Progenitor cell of endocrine pancreas (in vitro differentiated cells): ENCODE measurements around the gene MX2. TPM values are rescaled to one million over a fixed set of nuclear protein-coding genes. Genes with fewer than 3 reads are reported as not detected.
"Not testable (repeated sequence)": the region's sequence is repeated elsewhere in the genome, so short reads cannot be mapped to it uniquely, and the experiment has no call there.

ENCODE experiments used
- DNase-seq: peaks from one replicate; pipeline ENCODE4 v3.0.0; 2021; ENCODE audit warnings: low spot score; ENCODE audit not compliant: unreplicated experiment
- H3K27ac Mint-ChIP-seq: 2 replicates; pipeline ENCODE4 v1.8.0; 2021; ENCODE audit warnings: mild to moderate bottlenecking, moderate library complexity, mixed read lengths
- H3K27me3 Mint-ChIP-seq: 2 replicates; pipeline ENCODE4 v1.8.0; 2021; ENCODE audit warnings: mixed read lengths
- H3K36me3 Mint-ChIP-seq: 2 replicates; pipeline ENCODE4 v1.8.0; 2022; ENCODE audit warnings: mixed read lengths; ENCODE audit not compliant: insufficient read depth
- H3K4me1 Mint-ChIP-seq: 2 replicates; pipeline ENCODE4 v1.8.0; 2021; ENCODE audit warnings: low read depth, mixed read lengths
- H3K4me3 Mint-ChIP-seq: 2 replicates; pipeline ENCODE4 v1.8.0; 2021; ENCODE audit warnings: low read depth, mild to moderate bottlenecking, moderate library complexity, mixed read lengths
- H3K9me3 Mint-ChIP-seq: 2 replicates; pipeline ENCODE4 v1.8.0; 2021; ENCODE audit warnings: low read depth, mixed read lengths
- CTCF ChIP-seq: fragments of 200-600 bp; sonication (generic); IDR thresholded peaks from one replicate; pipeline ENCODE4 v1.5.0; 2021; ENCODE audit warnings: antibody characterized with exemption, mild to moderate bottlenecking; ENCODE audit not compliant: unreplicated experiment
- total RNA-seq: library from RNA; stranded (reverse); gene quantifications from 2 replicates; pipeline ENCODE4 v1.2.1, GENCODE V29; 2021

MX2 gene
- total RNA-seq, 1 donor from 2014 or later = 0.86 TPM

GRCh38 chr21:41359286-41359685, 2.5 kb upstream of the MX2 start:
- H3K4me1 Mint-ChIP-seq = no peaks in the 10 kb centered on the region
- no peak overlapping the region for H3K4me3 Mint-ChIP-seq
- no peaks in the 10 kb centered on the region for H3K36me3 Mint-ChIP-seq
- H3K9me3 Mint-ChIP-seq = no peaks in the 10 kb centered on the region
- TF ChIP-seq CTCF = peak; percentile 31
- no peak overlapping the region for H3K27ac Mint-ChIP-seq
- DNase-seq = no peak
- peaks cover 8% of the 10 kb centered on the region for H3K27me3 Mint-ChIP-seq

- not testable (repeated sequence) for DNase-seq, H3K4me3 Mint-ChIP-seq, H3K27ac Mint-ChIP-seq, H3K4me1 Mint-ChIP-seq, H3K36me3 Mint-ChIP-seq, H3K27me3 Mint-ChIP-seq, H3K9me3 Mint-ChIP-seq
Measured at GRCh38 chr21:41359754-41360071, 2.1 kb upstream of the MX2 start.

- no peak overlapping the region for H3K27ac Mint-ChIP-seq
- no peak for DNase-seq
Measured at GRCh38 chr21:41360072-41360821, 1.6 kb upstream of the MX2 start.

GRCh38 chr21:41361053-41361785, 608 bp upstream of the MX2 start:
- H3K4me3 Mint-ChIP-seq = no peak overlapping the region

More at GRCh38 chr21:41360072-41360821, 1.6 kb upstream of the MX2 start:
- no peak overlapping the region for H3K4me3 Mint-ChIP-seq
- H3K36me3 Mint-ChIP-seq = no peaks in the 10 kb centered on the region
- no peaks in the 10 kb centered on the region for H3K4me1 Mint-ChIP-seq
- no peaks in the 10 kb centered on the region for H3K9me3 Mint-ChIP-seq
- H3K27me3 Mint-ChIP-seq = peaks cover 8% of the 10 kb centered on the region
- peak; percentile 14 for TF ChIP-seq CTCF

GRCh38 chr21:41362605-41363369, 960 bp downstream of the MX2 start:
- no peak for TF ChIP-seq CTCF
- no peak for DNase-seq
- H3K27me3 Mint-ChIP-seq = peaks cover 11% of the 10 kb centered on the region
- H3K4me1 Mint-ChIP-seq = peaks cover 3% of the 10 kb centered on the region
- H3K9me3 Mint-ChIP-seq = no peaks in the 10 kb centered on the region
- no peak overlapping the region for H3K27ac Mint-ChIP-seq
- no peak overlapping the region for H3K4me3 Mint-ChIP-seq
- H3K36me3 Mint-ChIP-seq = no peaks in the 10 kb centered on the region

More at GRCh38 chr21:41361053-41361785, 608 bp upstream of the MX2 start:
- Mint-ChIP-seq H3K27me3 (peaks cover 8% of the 10 kb centered on the region), H3K27ac (no peak overlapping the region), H3K9me3 (no peaks in the 10 kb centered on the region), H3K4me1 (no peaks in the 10 kb centered on the region), H3K36me3 (no peaks in the 10 kb centered on the region)
- TF ChIP-seq CTCF = no peak
- DNase-seq = no peak
